ENCODE data around the gene DNAAF8.

DNA sequence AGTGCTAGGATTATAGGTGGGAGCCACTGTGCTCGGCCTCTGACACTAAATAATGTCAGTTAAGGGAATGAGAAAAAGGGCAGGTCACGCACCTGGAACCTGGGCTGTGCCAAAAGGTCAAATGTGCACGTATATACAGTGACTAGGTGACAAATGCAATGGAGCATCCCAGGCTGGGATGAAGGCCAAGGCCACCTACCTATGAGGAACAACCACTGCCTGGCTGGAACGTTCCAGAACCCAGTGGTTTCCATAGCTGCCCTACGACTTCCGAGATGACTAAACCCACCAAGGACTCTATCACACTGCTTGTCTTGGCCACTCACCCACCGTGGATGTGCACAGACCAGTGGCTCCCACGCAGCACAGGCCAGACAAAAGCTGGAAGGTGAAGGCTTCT lies 16.6 kb downstream of the DNAAF8 start:
- TF ChIP-seq, protein P1, sequence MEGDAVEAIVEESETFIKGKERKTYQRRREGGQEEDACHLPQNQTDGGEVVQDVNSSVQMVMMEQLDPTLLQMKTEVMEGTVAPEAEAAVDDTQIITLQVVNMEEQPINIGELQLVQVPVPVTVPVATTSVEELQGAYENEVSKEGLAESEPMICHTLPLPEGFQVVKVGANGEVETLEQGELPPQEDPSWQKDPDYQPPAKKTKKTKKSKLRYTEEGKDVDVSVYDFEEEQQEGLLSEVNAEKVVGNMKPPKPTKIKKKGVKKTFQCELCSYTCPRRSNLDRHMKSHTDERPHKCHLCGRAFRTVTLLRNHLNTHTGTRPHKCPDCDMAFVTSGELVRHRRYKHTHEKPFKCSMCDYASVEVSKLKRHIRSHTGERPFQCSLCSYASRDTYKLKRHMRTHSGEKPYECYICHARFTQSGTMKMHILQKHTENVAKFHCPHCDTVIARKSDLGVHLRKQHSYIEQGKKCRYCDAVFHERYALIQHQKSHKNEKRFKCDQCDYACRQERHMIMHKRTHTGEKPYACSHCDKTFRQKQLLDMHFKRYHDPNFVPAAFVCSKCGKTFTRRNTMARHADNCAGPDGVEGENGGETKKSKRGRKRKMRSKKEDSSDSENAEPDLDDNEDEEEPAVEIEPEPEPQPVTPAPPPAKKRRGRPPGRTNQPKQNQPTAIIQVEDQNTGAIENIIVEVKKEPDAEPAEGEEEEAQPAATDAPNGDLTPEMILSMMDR (IDR thresholded peaks at IDR 0.05) = no peak
- no peak for TF ChIP-seq POLR2A (IDR thresholded peaks at IDR 0.05)
